ENCODE data around the gene PDC. TPM values are rescaled to one million over a fixed set of nuclear protein-coding genes. Genes with fewer than 3 reads are reported as not detected.

PDC gene
- total and polyA plus RNA-seq, 2 donors (not counting 3 experiments of a cell fraction or from before 2014, with no cell fraction given) = not detected

- Histone ChIP-seq H3K9ac (replicated peaks; ENCODE audit: extremely low read depth, insufficient read depth, low read length) (no peak overlapping the region), H3K27me3 (ENCODE audit: control insufficient read depth in 2 of 2, insufficient read depth in 2 of 2, low read length in 2 of 2) (no peaks in the 10 kb centered on the region), H4K20me1 (replicated peaks; ENCODE audit: control insufficient read depth, extremely low read depth, insufficient read depth, low read length) (no peaks in the 10 kb centered on the region), H3K79me2 (ENCODE audit: control insufficient read depth, insufficient read depth, low read length) (no peaks in the 10 kb centered on the region), H3K9me1 (replicated peaks; ENCODE audit: control insufficient read depth, extremely low read depth, insufficient read depth, low read length) (no peaks in the 10 kb centered on the region), H3K4me3 (replicated peaks in 1 of 3; ENCODE audit: insufficient read depth in 1 of 3, low read depth in 1 of 3, low read length in 3 of 3) (no peak overlapping the region), H3K27ac (ENCODE audit: insufficient read depth, low read depth, low read length) (no peak overlapping the region), H3K4me1 (ENCODE audit: control insufficient read depth, extremely low read depth, insufficient read depth, low read length) (peaks cover 25% of the 10 kb centered on the region), H3K9me3 (replicated peaks; ENCODE audit: control insufficient read depth, insufficient read depth, low read length) (no peaks in the 10 kb centered on the region), H2AFZ (ENCODE audit: low read depth, low read length) (no peak overlapping the region), H3K36me3 (ENCODE audit: control insufficient read depth in 2 of 2, extremely low read depth in 1 of 2, insufficient read depth in 2 of 2, low read length in 2 of 2) (no peaks in the 10 kb centered on the region), H3K4me2 (ENCODE audit: insufficient read depth, low read length) (no peak overlapping the region)
- no peak for DNase-seq (ENCODE audit: low read depth, low spot score)
- ChIA-PET CTCF (no interaction called here), POLR2A (no interaction called here)
- no TSS peak for BruUV-seq (replicated peaks)
- dilution Hi-C loops (cut with MboI; ENCODE audit: extremely low pct_ligation_motif_present, low sequenced_read_pairs) = no loop called here
- intact Hi-C loops (cut with micrococcal nuclease) = no loop called here
- TF ChIP-seq MAX (IDR thresholded peaks at IDR 0.05; ENCODE audit: insufficient read depth, insufficient read length) (no peak), CTCF (IDR thresholded peaks at IDR 0.05; ENCODE audit: extremely low read depth in 1 of 2, insufficient read depth in 1 of 2, low read depth in 1 of 2, low read length in 2 of 2) (no peak), EZH2 (IDR thresholded peaks at IDR 0.05; ENCODE audit: borderline replicate concordance, low read depth, low read length, severe bottlenecking) (no peak), GATA2 (IDR thresholded peaks at IDR 0.05; ENCODE audit: insufficient read depth, insufficient read length, low read depth, low read length) (no peak), JUN (IDR thresholded peaks at IDR 0.05; ENCODE audit: borderline replicate concordance, insufficient read depth, insufficient read length, low read depth) (no peak), POLR2A (IDR thresholded peaks at IDR 0.05; ENCODE audit: low read depth, low read length) (no peak)
- no peak for FAIRE-seq
These were observed 14.8 kb downstream of the PDC start for GRCh38 chr1:186446152-186446551.

Data from endothelial cell of umbilical vein (primary cell).